Loucy (cell line): ENCODE data around the gene HPCA.

Experiments used
- CTCF ChIP-seq: fragments of 200-600 bp; sonication (generic); conservative IDR thresholded peaks from 2 replicates; pipeline ENCODE4 v1.5.1; 2014; ENCODE audit warnings: mild to moderate bottlenecking, antibody characterized with exemption, low read length
- EZH2phosphoT487 ChIP-seq: fragments of 200-600 bp; IDR thresholded peaks from 2 replicates; pipeline ENCODE4 v1.6.1; 2018; ENCODE audit warnings: antibody characterized with exemption, mild to moderate bottlenecking, moderate library complexity, borderline replicate concordance

GRCh38 chr1:32865639-32866405 lies 20.5 kb upstream of the HPCA start:
- TF ChIP-seq CTCF = no peak
- TF ChIP-seq EZH2phosphoT487 = no peak
